Prostate gland (tissue), 2 donors: ENCODE data around the gene G6PC2. TPM values are rescaled to one million over a fixed set of nuclear protein-coding genes. Genes with fewer than 3 reads are reported as not detected.
"Not testable (repeated sequence)": the region's sequence is repeated elsewhere in the genome, so short reads cannot be mapped to it uniquely, and the experiment has no call there.

Experiments
- DNase-seq: peaks from one replicate; pipeline ENCODE4 v3.0.0-alpha.2; 2019; ENCODE audit warnings: low spot score
- H3K27ac ChIP-seq, 2 donors: fragments of 200-600 bp; sonication (generic); 2 replicates each; pipeline ENCODE4 v1.5.1; 2017 to 2019
- H3K27me3 ChIP-seq: fragments of 200-600 bp; sonication (generic); replicated peaks from 2 replicates; pipeline ENCODE4 v1.5.1; 2019; ENCODE audit not compliant: insufficient read depth
- H3K36me3 ChIP-seq, 2 donors: fragments of 200-600 bp; sonication (generic); 1 replicate in 1 of 2; 2 replicates in 1 of 2; pipeline versions ENCODE4 v1.5.1 to v1.8.1; 2017 to 2019
- H3K4me1 ChIP-seq: fragments of 200-600 bp; sonication (generic); replicated peaks from 2 replicates; pipeline ENCODE4 v1.5.1; 2019
- H3K4me3 ChIP-seq, 2 donors: fragments of 200-600 bp; sonication (generic); 2 replicates each; pipeline ENCODE4 v1.5.1; 2017 to 2019
- H3K9me3 ChIP-seq: fragments of 200-600 bp; sonication (generic); 2 replicates; pipeline ENCODE4 v1.5.1; 2017
- CTCF ChIP-seq, 4 experiments: fragments of 200-600 bp in 2 of 4; fragments of 450-650 bp in 2 of 4; sonication (generic) in 2 of 4; IDR thresholded peaks; 1 replicate in 3 of 4; 2 replicates in 1 of 4; pipeline ENCODE4 v1.5.1; 2016 to 2019; ENCODE audit warnings: antibody characterized with exemption in 4 of 4, mild to moderate bottlenecking in 2 of 4, moderate library complexity in 2 of 4
- POLR2A ChIP-seq: fragments of 450-650 bp; IDR thresholded peaks from one replicate; pipeline ENCODE4 v1.6.1; 2016; ENCODE audit warnings: antibody characterized with exemption, mild to moderate bottlenecking
- POLR2AphosphoS5 ChIP-seq: sonication (generic); formaldehyde crosslinking; IDR thresholded peaks from one replicate; pipeline ENCODE4 v1.6.1; 2017; ENCODE audit warnings: antibody characterized with exemption
- WGBS: methylation state at CpG from one replicate; pipeline ENCODE4 v1.1.5; 2018; 5-methylcytosine and 5-hydroxymethylcytosine counted together
- intact Hi-C: fragments of 100-400 bp; cut with DNase I; formaldehyde crosslinking; loops from one replicate; pipeline ENCODE4 v1.14.2; 2022
- total RNA-seq, 2 donors: library from RNA; depleted of rRNA; stranded (reverse); fragments of >200 nt; gene quantifications; one replicate each; pipeline ENCODE4 v1.1.0, GENCODE V29; 2016

Gene G6PC2
- total RNA-seq, 2 donors from 2014 or later, result not detected

- no peak overlapping the region for H3K27ac ChIP-seq
Measured at GRCh38 chr2:168855601-168856000, 45.5 kb upstream of the G6PC2 start.

GRCh38 chr2:168858146-168858545, 42.9 kb upstream of the G6PC2 start:
- 97% methylated on average over 2 of the region's 2 CpGs for WGBS
- H3K4me3 ChIP-seq, result no peak overlapping the region

More at GRCh38 chr2:168855601-168856000, 45.5 kb upstream of the G6PC2 start:
- Histone ChIP-seq H3K9me3 (no peaks in the 10 kb centered on the region), H3K36me3 (no peaks in the 10 kb centered on the region), H3K4me3 (no peak overlapping the region), H3K27me3 (no peaks in the 10 kb centered on the region), H3K4me1 (no peaks in the 10 kb centered on the region)
- WGBS, result 97% methylated on average over 3 of the region's 3 CpGs
- intact Hi-C loops, result no loop called here
- no peak for DNase-seq
- no peak for TF ChIP-seq POLR2AphosphoS5
- no peak for TF ChIP-seq POLR2A
- TF ChIP-seq CTCF (IDR thresholded peaks at IDR 0.05), result no peak

GRCh38 chr2:168867164-168867563, 33.9 kb upstream of the G6PC2 start:
- H3K27me3 ChIP-seq, H3K36me3 ChIP-seq, DNase-seq, H3K27ac ChIP-seq, H3K9me3 ChIP-seq, intact Hi-C loops, H3K4me1 ChIP-seq, H3K4me3 ChIP-seq: not testable (repeated sequence)
- 84% methylated on average over 1 of the region's 1 CpG for WGBS

More at GRCh38 chr2:168858146-168858545, 42.9 kb upstream of the G6PC2 start:
- Histone ChIP-seq H3K36me3 (no peaks in the 10 kb centered on the region), H3K4me1 (no peaks in the 10 kb centered on the region), H3K9me3 (no peaks in the 10 kb centered on the region), H3K27ac (no peak overlapping the region), H3K27me3 (no peaks in the 10 kb centered on the region)
- TF ChIP-seq POLR2A, result no peak
- TF ChIP-seq POLR2AphosphoS5, result no peak
- TF ChIP-seq CTCF (IDR thresholded peaks at IDR 0.05), result no peak
- DNase-seq, result no peak
- intact Hi-C loops, result no loop called here

- 100% methylated on average over 1 of the region's 1 CpG for WGBS
- H3K4me1 ChIP-seq, H3K9me3 ChIP-seq, H3K27me3 ChIP-seq, DNase-seq, intact Hi-C loops, H3K27ac ChIP-seq, H3K36me3 ChIP-seq, H3K4me3 ChIP-seq: not testable (repeated sequence)
Measured at GRCh38 chr2:168870369-168870768, 30.7 kb upstream of the G6PC2 start.

- 95% methylated on average over 4 of the region's 4 CpGs for WGBS
- H3K36me3 ChIP-seq, H3K27me3 ChIP-seq, H3K9me3 ChIP-seq, H3K4me3 ChIP-seq, DNase-seq, intact Hi-C loops, H3K27ac ChIP-seq, H3K4me1 ChIP-seq: not testable (repeated sequence)
Measured at GRCh38 chr2:168870824-168871223, 30.3 kb upstream of the G6PC2 start.

GRCh38 chr2:168874368-168875054, 26.6 kb upstream of the G6PC2 start:
- H3K27me3 ChIP-seq, result no peaks in the 10 kb centered on the region
- no peak overlapping the region for H3K4me3 ChIP-seq
- H3K36me3 ChIP-seq, result no peaks in the 10 kb centered on the region
- TF ChIP-seq CTCF (IDR thresholded peaks at IDR 0.05), result no peak
- TF ChIP-seq POLR2A, result no peak
- TF ChIP-seq POLR2AphosphoS5, result no peak
- H3K27ac ChIP-seq, result no peak overlapping the region
- no peaks in the 10 kb centered on the region for H3K9me3 ChIP-seq
- no peaks in the 10 kb centered on the region for H3K4me1 ChIP-seq
- WGBS, result 97% methylated on average over 6 of the region's 6 CpGs
- intact Hi-C loops, result no loop called here
- DNase-seq, result no peak

- DNase-seq, H3K27ac ChIP-seq, H3K27me3 ChIP-seq, H3K4me1 ChIP-seq, H3K36me3 ChIP-seq, H3K4me3 ChIP-seq, intact Hi-C loops, H3K9me3 ChIP-seq: not testable (repeated sequence)
- 96% methylated on average over 12 of the region's 12 CpGs for WGBS
Measured at GRCh38 chr2:168882163-168882562, 18.9 kb upstream of the G6PC2 start.
